Uterus (tissue), 2 donors: ENCODE measurements around the gene CD164L2.

ENCODE experiments used
- POLR2A ChIP-seq, 2 donors: fragments of 450-650 bp; IDR thresholded peaks; one replicate each; pipeline ENCODE4 v1.6.1; 2016; ENCODE audit warnings: antibody characterized with exemption in 2 of 2, mild to moderate bottlenecking in 1 of 2, moderate library complexity in 1 of 2
- TF ChIP-seq, protein P1 (sequence below), 4 experiments: fragments of 200-600 bp in 2 of 4; fragments of 450-650 bp in 2 of 4; sonication (generic) in 2 of 4; IDR thresholded peaks; one replicate each; pipeline ENCODE4 v1.5.1; 2016 to 2019; ENCODE audit warnings: antibody characterized with exemption in 4 of 4, mild to moderate bottlenecking in 2 of 4, moderate library complexity in 1 of 4

- no peak for TF ChIP-seq POLR2A (IDR thresholded peaks at IDR 0.05)
- TF ChIP-seq, protein P1, sequence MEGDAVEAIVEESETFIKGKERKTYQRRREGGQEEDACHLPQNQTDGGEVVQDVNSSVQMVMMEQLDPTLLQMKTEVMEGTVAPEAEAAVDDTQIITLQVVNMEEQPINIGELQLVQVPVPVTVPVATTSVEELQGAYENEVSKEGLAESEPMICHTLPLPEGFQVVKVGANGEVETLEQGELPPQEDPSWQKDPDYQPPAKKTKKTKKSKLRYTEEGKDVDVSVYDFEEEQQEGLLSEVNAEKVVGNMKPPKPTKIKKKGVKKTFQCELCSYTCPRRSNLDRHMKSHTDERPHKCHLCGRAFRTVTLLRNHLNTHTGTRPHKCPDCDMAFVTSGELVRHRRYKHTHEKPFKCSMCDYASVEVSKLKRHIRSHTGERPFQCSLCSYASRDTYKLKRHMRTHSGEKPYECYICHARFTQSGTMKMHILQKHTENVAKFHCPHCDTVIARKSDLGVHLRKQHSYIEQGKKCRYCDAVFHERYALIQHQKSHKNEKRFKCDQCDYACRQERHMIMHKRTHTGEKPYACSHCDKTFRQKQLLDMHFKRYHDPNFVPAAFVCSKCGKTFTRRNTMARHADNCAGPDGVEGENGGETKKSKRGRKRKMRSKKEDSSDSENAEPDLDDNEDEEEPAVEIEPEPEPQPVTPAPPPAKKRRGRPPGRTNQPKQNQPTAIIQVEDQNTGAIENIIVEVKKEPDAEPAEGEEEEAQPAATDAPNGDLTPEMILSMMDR (IDR thresholded peaks at IDR 0.05), result no peak
Observed at GRCh38 chr1:27409669-27410068, 26.5 kb upstream of the CD164L2 start.
